ENCODE measurements around the gene TAF10. TPM values are rescaled to one million over a fixed set of nuclear protein-coding genes. Genes with fewer than 3 reads are reported as not detected.
A peak's percentile ranks its signal among the peaks of the same experiment; 100 is the strongest.

The TAF10 gene
- total and polyA plus RNA-seq, 2 donors = 119 to 160 TPM

- H3K27me3 ChIP-seq (ENCODE audit: control insufficient read depth in 2 of 2, insufficient read depth in 1 of 2, low read length in 1 of 2) = no peaks in the 10 kb centered on the region
- no peaks in the 10 kb centered on the region for H3K9me3 ChIP-seq (ENCODE audit: control insufficient read depth in 2 of 2, insufficient read depth in 1 of 2, low read length in 1 of 2)
- H3K27ac ChIP-seq (ENCODE audit: low read depth in 1 of 2, low read length in 1 of 2) = no peak overlapping the region
- H3K4me3 ChIP-seq (ENCODE audit: low read length in 2 of 2) = no peak overlapping the region
- H3K4me1 ChIP-seq (ENCODE audit: control insufficient read depth in 2 of 2, insufficient read depth in 2 of 2, low read length in 2 of 2) = peaks cover 24 to 46% of the 10 kb centered on the region in 2 donors
- 98% methylated on average over 14 of the region's 14 CpGs for WGBS
- H3K36me3 ChIP-seq (ENCODE audit: control insufficient read depth in 2 of 2, insufficient read depth in 2 of 2, low read length in 1 of 2) = peaks cover 33 to 39% of the 10 kb centered on the region in 2 donors
- DNase-seq (ENCODE audit: low read depth in 6 of 9, low spot score in 9 of 9) = no peak
Observed at GRCh38 chr11:6608726-6609501, 3.1 kb downstream of the TAF10 start.

- Histone ChIP-seq H3K9me3 (ENCODE audit: control insufficient read depth in 2 of 2, insufficient read depth in 1 of 2, low read length in 1 of 2) (no peaks in the 10 kb centered on the region), H3K27ac (ENCODE audit: low read depth in 1 of 2, low read length in 1 of 2) (no peak overlapping the region), H3K27me3 (ENCODE audit: control insufficient read depth in 2 of 2, insufficient read depth in 1 of 2, low read length in 1 of 2) (no peaks in the 10 kb centered on the region), H3K36me3 (ENCODE audit: control insufficient read depth in 2 of 2, insufficient read depth in 2 of 2, low read length in 1 of 2) (peaks cover 33 to 39% of the 10 kb centered on the region in 2 donors), H3K4me1 (ENCODE audit: control insufficient read depth in 2 of 2, insufficient read depth in 2 of 2, low read length in 2 of 2) (peaks cover 22 to 46% of the 10 kb centered on the region in 2 donors), H3K4me3 (ENCODE audit: low read length in 2 of 2) (no peak overlapping the region)
- DNase-seq (ENCODE audit: low read depth in 6 of 9, low spot score in 9 of 9) = no peak
- WGBS = 98% methylated on average over 9 of the region's 9 CpGs
Observed at GRCh38 chr11:6608011-6608410, 4.0 kb downstream of the TAF10 start.

- H3K4me1 ChIP-seq (ENCODE audit: control insufficient read depth in 2 of 2, insufficient read depth in 2 of 2, low read length in 2 of 2) = peaks cover 25 to 45% of the 10 kb centered on the region in 2 donors
- H3K36me3 ChIP-seq (ENCODE audit: control insufficient read depth in 2 of 2, insufficient read depth in 2 of 2, low read length in 1 of 2) = peaks cover 33 to 39% of the 10 kb centered on the region in 2 donors
- no peaks in the 10 kb centered on the region for H3K9me3 ChIP-seq (ENCODE audit: control insufficient read depth in 2 of 2, insufficient read depth in 1 of 2, low read length in 1 of 2)
- peak overlapping the region in 1 of 2 donors; percentile 61 for H3K27ac ChIP-seq (ENCODE audit: low read depth in 1 of 2, low read length in 1 of 2)
- no peak for DNase-seq (ENCODE audit: low read depth in 6 of 9, low spot score in 9 of 9)
- H3K4me3 ChIP-seq (ENCODE audit: low read length in 2 of 2) = no peak overlapping the region
- no peaks in the 10 kb centered on the region for H3K27me3 ChIP-seq (ENCODE audit: control insufficient read depth in 2 of 2, insufficient read depth in 1 of 2, low read length in 1 of 2)
Observed at GRCh38 chr11:6607190-6607795, 4.7 kb downstream of the TAF10 start.

GRCh38 chr11:6606471-6607189 lies 5.4 kb downstream of the TAF10 start:
- WGBS = 49% methylated on average over 11 of the region's 11 CpGs
- no peak overlapping the region for H3K4me3 ChIP-seq (ENCODE audit: low read length in 2 of 2)
- peaks cover 29 to 52% of the 10 kb centered on the region in 2 donors for H3K4me1 ChIP-seq (ENCODE audit: control insufficient read depth in 2 of 2, insufficient read depth in 2 of 2, low read length in 2 of 2)
- peak in 3 of 9 donors; percentile 21 to 47 (median 28) for DNase-seq (ENCODE audit: low read depth in 6 of 9, low spot score in 9 of 9)
- no peaks in the 10 kb centered on the region for H3K9me3 ChIP-seq (ENCODE audit: control insufficient read depth in 2 of 2, insufficient read depth in 1 of 2, low read length in 1 of 2)
- peak overlapping the region; percentile 10 to 81 for H3K27ac ChIP-seq (ENCODE audit: low read depth in 1 of 2, low read length in 1 of 2)
- H3K27me3 ChIP-seq (ENCODE audit: control insufficient read depth in 2 of 2, insufficient read depth in 1 of 2, low read length in 1 of 2) = no peaks in the 10 kb centered on the region
- peaks cover 35 to 41% of the 10 kb centered on the region in 2 donors for H3K36me3 ChIP-seq (ENCODE audit: control insufficient read depth in 2 of 2, insufficient read depth in 2 of 2, low read length in 1 of 2)

- no peak for DNase-seq (ENCODE audit: low read depth in 6 of 9, low spot score in 9 of 9)
- Histone ChIP-seq H3K9me3 (ENCODE audit: control insufficient read depth in 2 of 2, insufficient read depth in 1 of 2, low read length in 1 of 2) (no peaks in the 10 kb centered on the region), H3K27ac (ENCODE audit: low read depth in 1 of 2, low read length in 1 of 2) (peak overlapping the region in 1 of 2 donors; percentile 44), H3K4me1 (ENCODE audit: control insufficient read depth in 2 of 2, insufficient read depth in 2 of 2, low read length in 2 of 2) (peaks cover 18 to 40% of the 10 kb centered on the region in 2 donors), H3K27me3 (ENCODE audit: control insufficient read depth in 2 of 2, insufficient read depth in 1 of 2, low read length in 1 of 2) (no peaks in the 10 kb centered on the region), H3K4me3 (ENCODE audit: low read length in 2 of 2) (peak overlapping the region; percentile 80 to 89), H3K36me3 (ENCODE audit: control insufficient read depth in 2 of 2, insufficient read depth in 2 of 2, low read length in 1 of 2) (peaks cover 40 to 47% of the 10 kb centered on the region in 2 donors)
- 51% methylated on average over 3 of the region's 3 CpGs for WGBS
Observed at GRCh38 chr11:6604790-6605189, 7.2 kb downstream of the TAF10 start.

- peaks cover 40 to 47% of the 10 kb centered on the region in 2 donors for H3K36me3 ChIP-seq (ENCODE audit: control insufficient read depth in 2 of 2, insufficient read depth in 2 of 2, low read length in 1 of 2)
- H3K4me3 ChIP-seq (ENCODE audit: low read length in 2 of 2) = peak overlapping the region; percentile 80 to 89
- peaks cover 18 to 40% of the 10 kb centered on the region in 2 donors for H3K4me1 ChIP-seq (ENCODE audit: control insufficient read depth in 2 of 2, insufficient read depth in 2 of 2, low read length in 2 of 2)
- DNase-seq (ENCODE audit: low read depth in 6 of 9, low spot score in 9 of 9) = peak in 3 of 9 donors; percentile 40 to 77 (median 55)
- no peaks in the 10 kb centered on the region for H3K27me3 ChIP-seq (ENCODE audit: control insufficient read depth in 2 of 2, insufficient read depth in 1 of 2, low read length in 1 of 2)
- H3K9me3 ChIP-seq (ENCODE audit: control insufficient read depth in 2 of 2, insufficient read depth in 1 of 2, low read length in 1 of 2) = no peaks in the 10 kb centered on the region
- peak overlapping the region; percentile 44 to 86 for H3K27ac ChIP-seq (ENCODE audit: low read depth in 1 of 2, low read length in 1 of 2)
- WGBS = under 1% methylated on average over 20 of the region's 20 CpGs
Observed at GRCh38 chr11:6604081-6604626, 7.9 kb downstream of the TAF10 start.

GRCh38 chr11:6603287-6604080 lies 8.5 kb downstream of the TAF10 start, which contains the start of the genes ILK and RRP8:
ILK (plus strand) TSS chr11:6603774; CDS start chr11:6604272, 498 bp downstream.
RRP8 (minus strand) TSS chr11:6603616; CDS start chr11:6603502, 114 bp downstream.
- peak within 1 kb of the TSS; percentile 52 to 86 for H3K27ac ChIP-seq (ENCODE audit: low read depth in 1 of 2, low read length in 1 of 2)
- no peaks in the 10 kb centered on the region for H3K27me3 ChIP-seq (ENCODE audit: control insufficient read depth in 2 of 2, insufficient read depth in 1 of 2, low read length in 1 of 2)
- no peaks in the 10 kb centered on the region for H3K9me3 ChIP-seq (ENCODE audit: control insufficient read depth in 2 of 2, insufficient read depth in 1 of 2, low read length in 1 of 2)
- H3K4me1 ChIP-seq (ENCODE audit: control insufficient read depth in 2 of 2, insufficient read depth in 2 of 2, low read length in 2 of 2) = peaks cover 18 to 40% of the 10 kb centered on the region in 2 donors
- peak within 1 kb of the TSS; percentile 80 to 89 for H3K4me3 ChIP-seq (ENCODE audit: low read length in 2 of 2)
- DNase-seq (ENCODE audit: low read depth in 6 of 9, low spot score in 9 of 9) = peak in 6 of 9 donors; percentile 71 to 88 (median 76)
- WGBS = under 1% methylated on average over 72 of the region's 72 CpGs
- peaks cover 39 to 47% of the 10 kb centered on the region in 2 donors for H3K36me3 ChIP-seq (ENCODE audit: control insufficient read depth in 2 of 2, insufficient read depth in 2 of 2, low read length in 1 of 2)

All from thymus (tissue), 11 donors.